WTC11 (cell line): ENCODE data around the gene FANCD2. TPM values are rescaled to one million over a fixed set of nuclear protein-coding genes. Genes with fewer than 3 reads are reported as not detected.

ENCODE experiments used
- ATAC-seq: fragments of 200-7000 bp; cut with Tn5 transposase; 2 replicates; pipeline ENCODE4 v1.10.0; 2021; ENCODE audit warnings: mild to moderate bottlenecking, moderate library complexity
- CTCF ChIA-PET: fragments of 300-600 bp; sonication (Branson Sonifier 250); formaldehyde crosslinking; loops from one replicate; lab custom pipeline; 2021; ENCODE audit warnings: antibody characterized with exemption; lab: Charles Lee
- POLR2A ChIA-PET: fragments of 350-600 bp; sonication (Branson Sonifier 250); formaldehyde crosslinking; loops from one replicate; lab custom pipeline; 2021; ENCODE audit warnings: antibody characterized with exemption; lab: Charles Lee
- DNase-seq: peaks from one replicate; pipeline ENCODE4 v3.0.0; 2021; ENCODE audit warnings: low spot score
- H3K27ac Mint-ChIP-seq: 2 replicates; pipeline ENCODE4 v1.8.0; 2021; ENCODE audit warnings: mixed read lengths
- H3K27me3 Mint-ChIP-seq: 2 replicates; pipeline ENCODE4 v1.8.0; 2021; ENCODE audit warnings: low read depth, mild to moderate bottlenecking, moderate library complexity, mixed read lengths
- H3K36me3 Mint-ChIP-seq: 2 replicates; pipeline ENCODE4 v1.8.0; 2021; ENCODE audit warnings: mixed read lengths
- H3K4me1 Mint-ChIP-seq: 2 replicates; pipeline ENCODE4 v1.8.0; 2022; ENCODE audit warnings: mixed read lengths
- H3K4me3 Mint-ChIP-seq: 2 replicates; pipeline ENCODE4 v1.8.0; 2021; ENCODE audit warnings: mild to moderate bottlenecking, moderate library complexity, mixed read lengths
- H3K9me3 Mint-ChIP-seq: 2 replicates; pipeline ENCODE4 v1.8.0; 2021; ENCODE audit warnings: mixed read lengths
- E2F1 ChIP-seq: sonication (generic); formaldehyde crosslinking; IDR thresholded peaks from 2 replicates; pipeline ENCODE4 v1.8.0; 2022; ENCODE audit warnings: mild to moderate bottlenecking, missing genetic modification reagents
- E2F4 ChIP-seq: sonication (generic); formaldehyde crosslinking; IDR thresholded peaks from 2 replicates; pipeline ENCODE4 v1.8.1; 2022; ENCODE audit warnings: low read depth, mild to moderate bottlenecking, moderate library complexity, missing genetic modification reagents, borderline replicate concordance
- ETV6 ChIP-seq: sonication (generic); formaldehyde crosslinking; IDR thresholded peaks from 2 replicates; pipeline ENCODE4 v1.8.1; 2022; ENCODE audit warnings: mild to moderate bottlenecking, missing genetic modification reagents
- FOXK1 ChIP-seq: sonication (generic); formaldehyde crosslinking; IDR thresholded peaks from 2 replicates; pipeline ENCODE4 v1.8.0; 2022; ENCODE audit warnings: mild to moderate bottlenecking, moderate library complexity, missing genetic modification reagents
- GTF2I ChIP-seq: fragments of 250-450 bp; sonication (Bioruptor Pico); conservative IDR thresholded peaks from 2 replicates; pipeline ENCODE4 v1.4.0; 2021; ENCODE audit warnings: mild to moderate bottlenecking
- JUN ChIP-seq: sonication (generic); formaldehyde crosslinking; IDR thresholded peaks from 2 replicates; pipeline ENCODE4 v1.8.0; 2023; ENCODE audit warnings: mild to moderate bottlenecking, missing genetic modification reagents
- NR2C2 ChIP-seq: sonication (generic); formaldehyde crosslinking; IDR thresholded peaks from 2 replicates; pipeline ENCODE4 v1.8.0; 2022; ENCODE audit warnings: mild to moderate bottlenecking, missing genetic modification reagents
- RORB ChIP-seq: fragments of 250-450 bp; sonication (Bioruptor Pico); IDR thresholded peaks from 2 replicates; pipeline ENCODE4 v1.9.0; 2021; ENCODE audit warnings: mild to moderate bottlenecking
- TEAD4 ChIP-seq: sonication (generic); formaldehyde crosslinking; IDR thresholded peaks from 2 replicates; pipeline ENCODE4 v1.8.0; 2022; ENCODE audit warnings: mild to moderate bottlenecking, missing genetic modification reagents
- TP53 ChIP-seq: sonication (generic); formaldehyde crosslinking; IDR thresholded peaks from 2 replicates; pipeline ENCODE4 v1.8.1; 2023; ENCODE audit warnings: mild to moderate bottlenecking, missing genetic modification reagents
- ZBTB21 ChIP-seq: sonication (generic); formaldehyde crosslinking; IDR thresholded peaks from 2 replicates; pipeline ENCODE4 v1.8.1; 2023; ENCODE audit warnings: mild to moderate bottlenecking, missing genetic modification reagents, borderline replicate concordance
- ZNF317 ChIP-seq: sonication (generic); formaldehyde crosslinking; IDR thresholded peaks from 2 replicates; pipeline ENCODE4 v1.8.1; 2023; ENCODE audit warnings: low read depth, mild to moderate bottlenecking, moderate library complexity, missing genetic modification reagents, borderline replicate concordance
- ZNF671 ChIP-seq: fragments of 250-450 bp; sonication (Bioruptor Pico); IDR thresholded peaks from 2 replicates; pipeline ENCODE4 v1.8.0; 2021; ENCODE audit warnings: mild to moderate bottlenecking
- total RNA-seq: library from RNA; stranded (reverse); gene quantifications from 3 replicates; pipeline ENCODE4 v1.2.3, GENCODE V29; 2021
- TF ChIP-seq, protein P1 (sequence below): fragments of 250-450 bp; sonication (Bioruptor Pico); IDR thresholded peaks from 2 replicates; pipeline ENCODE4 v1.9.0; 2021; ENCODE audit warnings: mild to moderate bottlenecking
- TF ChIP-seq, protein P2 (sequence below): fragments of 250-450 bp; sonication (Bioruptor Pico); IDR thresholded peaks from 2 replicates; pipeline ENCODE4 v2.1.2; 2022; ENCODE audit warnings: mild to moderate bottlenecking, moderate library complexity
- TF ChIP-seq, protein P3 (sequence below): sonication (generic); formaldehyde crosslinking; IDR thresholded peaks from 2 replicates; pipeline ENCODE4 v1.8.1; 2022; ENCODE audit warnings: mild to moderate bottlenecking, moderate library complexity, missing genetic modification reagents
- TF ChIP-seq, protein P4 (sequence below): fragments of 250-450 bp; sonication (Bioruptor Pico); IDR thresholded peaks from 2 replicates; pipeline ENCODE4 v1.9.0; 2021; ENCODE audit warnings: mild to moderate bottlenecking, borderline replicate concordance

The FANCD2 gene
- total RNA-seq, 1 experiment from 2014 or later = 69.6 TPM

GRCh38 chr3:9976721-9977709 lies 49.2 kb upstream of the FANCD2 start (continued):
- TF ChIP-seq ZBTB21 (CRISPR knock-in tag) (no peak), JUN (no peak), GTF2I (no peak), FOXK1 (no peak), E2F4 (no peak)
- TF ChIP-seq, protein P1, sequence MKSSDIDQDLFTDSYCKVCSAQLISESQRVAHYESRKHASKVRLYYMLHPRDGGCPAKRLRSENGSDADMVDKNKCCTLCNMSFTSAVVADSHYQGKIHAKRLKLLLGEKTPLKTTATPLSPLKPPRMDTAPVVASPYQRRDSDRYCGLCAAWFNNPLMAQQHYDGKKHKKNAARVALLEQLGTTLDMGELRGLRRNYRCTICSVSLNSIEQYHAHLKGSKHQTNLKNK (CRISPR knock-in tag) = no peak

DNA sequence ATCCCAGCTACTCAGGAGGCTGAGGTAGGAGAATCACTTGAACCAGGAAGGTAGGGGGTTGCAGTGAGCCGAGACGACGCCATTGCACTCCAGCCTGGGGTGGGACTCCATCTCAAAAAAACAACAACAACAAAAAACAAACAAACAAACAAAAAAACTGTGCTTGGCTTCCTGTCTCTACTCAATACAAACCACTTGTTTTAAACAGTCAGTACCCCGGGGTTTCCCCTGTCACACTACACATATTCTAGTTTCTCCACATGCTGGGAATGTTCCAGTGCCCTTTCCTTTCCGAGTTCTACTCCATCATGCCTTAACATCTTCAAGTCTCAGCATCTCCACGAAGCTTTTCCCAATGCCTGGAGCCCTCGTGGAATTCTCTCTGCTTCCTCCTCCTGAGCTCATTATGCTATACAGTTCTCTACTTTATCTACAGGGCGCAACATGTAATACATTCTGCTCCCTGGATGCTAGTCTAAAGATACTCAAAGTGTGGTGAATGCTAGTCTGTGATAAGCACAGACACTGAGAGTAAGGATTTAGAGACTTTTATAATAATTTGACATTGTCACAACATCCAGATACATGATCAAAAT lies 47.4 kb upstream of the FANCD2 start:
- ChIA-PET POLR2A (no interaction called here), CTCF (interaction anchor here (1.2 kb wide), 1 partner anchor 27 kb away, joined by 3 read pairs; no protein-coding TSS in a partner anchor)
- H3K27me3 Mint-ChIP-seq = no peaks in the 10 kb centered on the region
- H3K36me3 Mint-ChIP-seq = peaks cover 23% of the 10 kb centered on the region
- H3K4me3 Mint-ChIP-seq = no peak overlapping the region
- no peak for ATAC-seq
- peak overlapping the region; percentile 45; the same call in 1 of the 2 replicates for H3K27ac Mint-ChIP-seq
- no peaks in the 10 kb centered on the region for H3K9me3 Mint-ChIP-seq
- H3K4me1 Mint-ChIP-seq = no peaks in the 10 kb centered on the region
- no peak for DNase-seq
- TF ChIP-seq ZNF317 (no peak), NR2C2 (CRISPR knock-in tag) (no peak), ETV6 (CRISPR knock-in tag) (no peak), E2F1 (CRISPR knock-in tag) (no peak), RORB (no peak), E2F4 (no peak), TEAD4 (CRISPR knock-in tag) (no peak), ZNF671 (no peak), TP53 (CRISPR knock-in tag) (no peak)
- TF ChIP-seq, protein P2, sequence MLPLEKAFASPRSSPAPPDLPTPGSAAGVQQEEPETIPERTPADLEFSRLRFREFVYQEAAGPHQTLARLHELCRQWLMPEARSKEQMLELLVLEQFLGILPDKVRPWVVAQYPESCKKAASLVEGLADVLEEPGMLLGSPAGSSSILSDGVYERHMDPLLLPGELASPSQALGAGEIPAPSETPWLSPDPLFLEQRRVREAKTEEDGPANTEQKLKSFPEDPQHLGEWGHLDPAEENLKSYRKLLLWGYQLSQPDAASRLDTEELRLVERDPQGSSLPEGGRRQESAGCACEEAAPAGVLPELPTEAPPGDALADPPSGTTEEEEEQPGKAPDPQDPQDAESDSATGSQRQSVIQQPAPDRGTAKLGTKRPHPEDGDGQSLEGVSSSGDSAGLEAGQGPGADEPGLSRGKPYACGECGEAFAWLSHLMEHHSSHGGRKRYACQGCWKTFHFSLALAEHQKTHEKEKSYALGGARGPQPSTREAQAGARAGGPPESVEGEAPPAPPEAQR (CRISPR knock-in tag) = no peak
- TF ChIP-seq, protein P3, sequence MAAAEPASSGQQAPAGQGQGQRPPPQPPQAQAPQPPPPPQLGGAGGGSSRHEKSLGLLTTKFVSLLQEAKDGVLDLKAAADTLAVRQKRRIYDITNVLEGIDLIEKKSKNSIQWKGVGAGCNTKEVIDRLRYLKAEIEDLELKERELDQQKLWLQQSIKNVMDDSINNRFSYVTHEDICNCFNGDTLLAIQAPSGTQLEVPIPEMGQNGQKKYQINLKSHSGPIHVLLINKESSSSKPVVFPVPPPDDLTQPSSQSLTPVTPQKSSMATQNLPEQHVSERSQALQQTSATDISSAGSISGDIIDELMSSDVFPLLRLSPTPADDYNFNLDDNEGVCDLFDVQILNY (CRISPR knock-in tag) = no peak
- TF ChIP-seq, protein P4, sequence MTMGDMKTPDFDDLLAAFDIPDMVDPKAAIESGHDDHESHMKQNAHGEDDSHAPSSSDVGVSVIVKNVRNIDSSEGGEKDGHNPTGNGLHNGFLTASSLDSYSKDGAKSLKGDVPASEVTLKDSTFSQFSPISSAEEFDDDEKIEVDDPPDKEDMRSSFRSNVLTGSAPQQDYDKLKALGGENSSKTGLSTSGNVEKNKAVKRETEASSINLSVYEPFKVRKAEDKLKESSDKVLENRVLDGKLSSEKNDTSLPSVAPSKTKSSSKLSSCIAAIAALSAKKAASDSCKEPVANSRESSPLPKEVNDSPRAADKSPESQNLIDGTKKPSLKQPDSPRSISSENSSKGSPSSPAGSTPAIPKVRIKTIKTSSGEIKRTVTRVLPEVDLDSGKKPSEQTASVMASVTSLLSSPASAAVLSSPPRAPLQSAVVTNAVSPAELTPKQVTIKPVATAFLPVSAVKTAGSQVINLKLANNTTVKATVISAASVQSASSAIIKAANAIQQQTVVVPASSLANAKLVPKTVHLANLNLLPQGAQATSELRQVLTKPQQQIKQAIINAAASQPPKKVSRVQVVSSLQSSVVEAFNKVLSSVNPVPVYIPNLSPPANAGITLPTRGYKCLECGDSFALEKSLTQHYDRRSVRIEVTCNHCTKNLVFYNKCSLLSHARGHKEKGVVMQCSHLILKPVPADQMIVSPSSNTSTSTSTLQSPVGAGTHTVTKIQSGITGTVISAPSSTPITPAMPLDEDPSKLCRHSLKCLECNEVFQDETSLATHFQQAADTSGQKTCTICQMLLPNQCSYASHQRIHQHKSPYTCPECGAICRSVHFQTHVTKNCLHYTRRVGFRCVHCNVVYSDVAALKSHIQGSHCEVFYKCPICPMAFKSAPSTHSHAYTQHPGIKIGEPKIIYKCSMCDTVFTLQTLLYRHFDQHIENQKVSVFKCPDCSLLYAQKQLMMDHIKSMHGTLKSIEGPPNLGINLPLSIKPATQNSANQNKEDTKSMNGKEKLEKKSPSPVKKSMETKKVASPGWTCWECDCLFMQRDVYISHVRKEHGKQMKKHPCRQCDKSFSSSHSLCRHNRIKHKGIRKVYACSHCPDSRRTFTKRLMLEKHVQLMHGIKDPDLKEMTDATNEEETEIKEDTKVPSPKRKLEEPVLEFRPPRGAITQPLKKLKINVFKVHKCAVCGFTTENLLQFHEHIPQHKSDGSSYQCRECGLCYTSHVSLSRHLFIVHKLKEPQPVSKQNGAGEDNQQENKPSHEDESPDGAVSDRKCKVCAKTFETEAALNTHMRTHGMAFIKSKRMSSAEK = no peak
- TF ChIP-seq, protein P1 (CRISPR knock-in tag) = no peak
